Peyer's patch (tissue), 4 donors: ENCODE data around the gene OTUD1.

Experiments used
- POLR2A ChIP-seq, 2 donors: fragments of 450-650 bp; IDR thresholded peaks; one replicate each; pipeline ENCODE4 v1.5.1; 2017; ENCODE audit warnings: antibody characterized with exemption in 2 of 2, mild to moderate bottlenecking in 2 of 2, moderate library complexity in 2 of 2
- TF ChIP-seq, protein P1 (sequence below), 6 experiments: fragments of 450-650 bp in 4 of 6; fragments of 200-600 bp in 2 of 6; sonication (generic) in 1 of 6; IDR thresholded peaks; one replicate each; pipeline ENCODE4 v1.5.1; 2017 to 2019; ENCODE audit warnings: antibody characterized with exemption in 6 of 6, mild to moderate bottlenecking in 3 of 6, moderate library complexity in 1 of 6

DNA sequence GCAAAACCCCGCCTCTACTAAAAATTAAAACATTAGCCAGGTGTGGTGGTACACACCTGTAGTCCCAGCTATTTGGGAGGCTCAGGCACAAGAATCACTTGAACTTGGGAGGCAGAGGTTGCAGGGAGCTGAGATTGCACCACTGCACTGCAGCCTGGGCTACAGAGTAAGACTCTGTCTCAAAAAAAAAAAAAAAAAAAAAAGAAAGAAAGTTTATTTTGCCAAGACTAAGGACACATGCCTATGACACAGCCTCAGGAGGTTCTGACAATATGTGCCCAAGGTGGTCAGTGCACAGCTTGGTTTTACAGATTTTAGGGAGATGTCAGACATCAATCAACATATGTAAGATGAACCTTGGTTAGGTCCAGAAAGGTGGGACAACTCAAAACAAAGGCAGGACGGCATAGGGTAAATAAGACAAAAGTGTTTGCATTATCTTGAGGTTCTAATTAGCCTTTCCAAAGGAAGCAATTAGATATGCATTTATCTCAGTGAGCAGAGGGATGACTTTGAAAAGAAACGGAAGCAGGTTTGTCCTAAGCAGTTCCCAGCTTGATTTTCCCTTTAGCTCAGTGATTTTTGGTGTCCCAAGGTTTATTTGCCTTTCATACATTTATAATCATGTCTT, 20.7 kb upstream of the OTUD1 start:
- no peak for TF ChIP-seq POLR2A (IDR thresholded peaks at IDR 0.05)
- TF ChIP-seq, protein P1, sequence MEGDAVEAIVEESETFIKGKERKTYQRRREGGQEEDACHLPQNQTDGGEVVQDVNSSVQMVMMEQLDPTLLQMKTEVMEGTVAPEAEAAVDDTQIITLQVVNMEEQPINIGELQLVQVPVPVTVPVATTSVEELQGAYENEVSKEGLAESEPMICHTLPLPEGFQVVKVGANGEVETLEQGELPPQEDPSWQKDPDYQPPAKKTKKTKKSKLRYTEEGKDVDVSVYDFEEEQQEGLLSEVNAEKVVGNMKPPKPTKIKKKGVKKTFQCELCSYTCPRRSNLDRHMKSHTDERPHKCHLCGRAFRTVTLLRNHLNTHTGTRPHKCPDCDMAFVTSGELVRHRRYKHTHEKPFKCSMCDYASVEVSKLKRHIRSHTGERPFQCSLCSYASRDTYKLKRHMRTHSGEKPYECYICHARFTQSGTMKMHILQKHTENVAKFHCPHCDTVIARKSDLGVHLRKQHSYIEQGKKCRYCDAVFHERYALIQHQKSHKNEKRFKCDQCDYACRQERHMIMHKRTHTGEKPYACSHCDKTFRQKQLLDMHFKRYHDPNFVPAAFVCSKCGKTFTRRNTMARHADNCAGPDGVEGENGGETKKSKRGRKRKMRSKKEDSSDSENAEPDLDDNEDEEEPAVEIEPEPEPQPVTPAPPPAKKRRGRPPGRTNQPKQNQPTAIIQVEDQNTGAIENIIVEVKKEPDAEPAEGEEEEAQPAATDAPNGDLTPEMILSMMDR (IDR thresholded peaks at IDR 0.05): no peak
